Activated CD4-positive, alpha-beta T cell treated with anti-CD3 and anti-CD28 coated beads for 36 hours (primary cell): ENCODE data around the gene NCKAP5. TPM values are rescaled to one million over a fixed set of nuclear protein-coding genes. Genes with fewer than 3 reads are reported as not detected.

Source experiments
- ATAC-seq: fragments of 200-7000 bp; cut with Tn5 transposase; one replicate; pipeline ENCODE4 v1.10.0; 2021; ENCODE audit warnings: mild to moderate bottlenecking, moderate library complexity
- CTCF ChIA-PET: fragments of 350-600 bp; sonication (Branson Sonifier 250); formaldehyde crosslinking; loops from one replicate; lab custom pipeline; 2021; ENCODE audit warnings: antibody characterized with exemption; lab: Charles Lee
- POLR2A ChIA-PET: fragments of 350-600 bp; sonication (Branson Sonifier 250); formaldehyde crosslinking; loops from one replicate; lab custom pipeline; 2021; ENCODE audit warnings: antibody characterized with exemption, inconsistent platforms; lab: Charles Lee
- DNase-seq: peaks from one replicate; pipeline ENCODE4 v3.0.0-alpha.2; 2020
- H3K27ac Mint-ChIP-seq: one replicate; pipeline ENCODE4 v1.8.0; 2021; ENCODE audit warnings: mixed read lengths
- H3K27me3 Mint-ChIP-seq: one replicate; pipeline ENCODE4 v1.8.0; 2021; ENCODE audit warnings: mixed read lengths
- H3K36me3 Mint-ChIP-seq: one replicate; pipeline ENCODE4 v1.8.0; 2021; ENCODE audit warnings: low read depth, mixed read lengths
- H3K4me1 Mint-ChIP-seq: one replicate; pipeline ENCODE4 v1.8.0; 2021; ENCODE audit warnings: mixed read lengths
- H3K4me3 Mint-ChIP-seq: one replicate; pipeline ENCODE4 v1.8.0; 2021; ENCODE audit warnings: mild to moderate bottlenecking, moderate library complexity, mixed read lengths
- H3K9me3 Mint-ChIP-seq: one replicate; pipeline ENCODE4 v1.8.0; 2021; ENCODE audit warnings: low read depth, mixed read lengths
- intact Hi-C, 2 experiments: fragments of 100-400 bp; cut with DNase I in 1 of 2; cut with micrococcal nuclease in 1 of 2; formaldehyde crosslinking; loops; one replicate each; pipeline versions ENCODE4 v1.14.2 to v1.15.1; 2022 to 2024; cut with DNase I, micrococcal nuclease
- total RNA-seq, 2 experiments: library from RNA; stranded (reverse); gene quantifications; one replicate each; pipeline ENCODE4 v1.2.3, GENCODE V29; 2021

The NCKAP5 gene
- total RNA-seq, 2 experiments from 2014 or later: not detected

- H3K36me3 Mint-ChIP-seq: no peaks in the 10 kb centered on the region
- ChIA-PET CTCF (no interaction called here), POLR2A (no interaction called here)
- no peaks in the 10 kb centered on the region for H3K9me3 Mint-ChIP-seq
- DNase-seq (no peak), ATAC-seq (no peak)
- intact Hi-C loops: no loop called here
- H3K4me1 Mint-ChIP-seq: no peaks in the 10 kb centered on the region
- no peak overlapping the region for H3K4me3 Mint-ChIP-seq
- no peaks in the 10 kb centered on the region for H3K27me3 Mint-ChIP-seq
- H3K27ac Mint-ChIP-seq: no peak overlapping the region
Observed at GRCh38 chr2:132760405-132760804, 807.9 kb downstream of the NCKAP5 start.

GRCh38 chr2:132758995-132759394 lies 809.3 kb downstream of the NCKAP5 start:
- Mint-ChIP-seq H3K4me1 (no peaks in the 10 kb centered on the region), H3K27me3 (no peaks in the 10 kb centered on the region), H3K36me3 (no peaks in the 10 kb centered on the region), H3K9me3 (peaks cover 2% of the 10 kb centered on the region), H3K27ac (no peak overlapping the region), H3K4me3 (no peak overlapping the region)
- intact Hi-C loops: no loop called here
- ChIA-PET CTCF (no interaction called here), POLR2A (no interaction called here)
- DNase-seq: no peak
- no peak for ATAC-seq

DNA sequence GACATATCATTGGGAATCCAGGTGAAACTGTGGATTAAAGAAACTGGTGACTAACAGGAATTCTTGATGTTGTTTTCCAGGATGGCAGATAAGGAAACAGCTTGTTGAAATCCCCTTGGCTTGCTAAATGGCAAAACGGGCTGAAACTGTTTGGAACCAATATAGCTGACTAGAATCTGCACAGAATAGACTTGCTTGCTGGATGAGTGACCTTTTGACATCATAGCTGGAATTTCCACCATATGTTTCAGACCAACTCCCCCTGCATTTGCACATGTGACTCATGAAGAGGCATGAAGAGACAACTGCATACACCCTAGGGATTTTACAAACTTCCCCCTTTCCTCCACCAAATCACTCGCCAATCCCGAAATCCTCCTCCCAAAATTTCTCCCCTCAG lies 810.6 kb downstream of the NCKAP5 start:
- DNase-seq: no peak
- POLR2A ChIA-PET: no interaction called here
- no peak for ATAC-seq
- intact Hi-C loops: no loop called here
- H3K27me3 Mint-ChIP-seq: no peaks in the 10 kb centered on the region
- H3K4me3 Mint-ChIP-seq: no peak overlapping the region
- H3K27ac Mint-ChIP-seq: no peak overlapping the region
- no peaks in the 10 kb centered on the region for H3K4me1 Mint-ChIP-seq
- CTCF ChIA-PET: no interaction called here
- H3K9me3 Mint-ChIP-seq: peaks cover 2% of the 10 kb centered on the region
- H3K36me3 Mint-ChIP-seq: no peaks in the 10 kb centered on the region

- DNase-seq (no peak), ATAC-seq (no peak)
- POLR2A ChIA-PET: no interaction called here
- H3K36me3 Mint-ChIP-seq: no peaks in the 10 kb centered on the region
- no peak overlapping the region for H3K4me3 Mint-ChIP-seq
- no peaks in the 10 kb centered on the region for H3K4me1 Mint-ChIP-seq
- intact Hi-C loops: no loop called here
- CTCF ChIA-PET: no interaction called here
- no peaks in the 10 kb centered on the region for H3K27me3 Mint-ChIP-seq
- H3K9me3 Mint-ChIP-seq: peaks cover 2% of the 10 kb centered on the region
- H3K27ac Mint-ChIP-seq: no peak overlapping the region
Observed at GRCh38 chr2:132757002-132757589, 811.2 kb downstream of the NCKAP5 start.

- intact Hi-C loops: no loop called here
- no peak overlapping the region for H3K27ac Mint-ChIP-seq
- CTCF ChIA-PET: no interaction called here
Observed at GRCh38 chr2:132754867-132755472, 813.3 kb downstream of the NCKAP5 start.

DNA sequence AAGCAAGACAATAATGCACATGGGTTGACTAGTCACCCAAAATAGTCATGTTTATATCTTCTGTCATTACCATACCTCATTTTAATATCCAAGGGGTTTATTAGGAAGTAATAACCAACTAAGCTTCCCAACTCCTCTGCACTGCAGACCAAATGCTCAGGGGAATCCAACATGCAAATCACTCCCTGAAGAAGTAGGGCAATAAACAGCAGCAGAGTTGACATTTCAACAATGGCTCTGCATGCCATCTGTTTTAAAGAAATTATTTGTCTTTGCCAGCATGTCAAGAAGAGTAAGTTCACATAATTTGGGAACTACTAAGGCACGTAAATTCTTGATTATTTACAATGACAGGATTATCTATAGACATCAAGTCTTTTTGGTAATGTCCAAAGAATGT lies 813.9 kb downstream of the NCKAP5 start:
- CTCF ChIA-PET: no interaction called here
- Mint-ChIP-seq H3K27ac (no peak overlapping the region), H3K9me3 (peaks cover 8% of the 10 kb centered on the region), H3K4me3 (no peak overlapping the region), H3K36me3 (no peaks in the 10 kb centered on the region), H3K27me3 (no peaks in the 10 kb centered on the region), H3K4me1 (no peaks in the 10 kb centered on the region)
- intact Hi-C loops: no loop called here
- no peak for DNase-seq
- POLR2A ChIA-PET: no interaction called here
- no peak for ATAC-seq

More at GRCh38 chr2:132754867-132755472, 813.3 kb downstream of the NCKAP5 start:
- H3K4me1 Mint-ChIP-seq: no peaks in the 10 kb centered on the region
- POLR2A ChIA-PET: no interaction called here
- no peak for DNase-seq
- no peaks in the 10 kb centered on the region for H3K36me3 Mint-ChIP-seq
- H3K27me3 Mint-ChIP-seq: no peaks in the 10 kb centered on the region
- no peak overlapping the region for H3K4me3 Mint-ChIP-seq
- no peak for ATAC-seq
- H3K9me3 Mint-ChIP-seq: peaks cover 6% of the 10 kb centered on the region

DNA sequence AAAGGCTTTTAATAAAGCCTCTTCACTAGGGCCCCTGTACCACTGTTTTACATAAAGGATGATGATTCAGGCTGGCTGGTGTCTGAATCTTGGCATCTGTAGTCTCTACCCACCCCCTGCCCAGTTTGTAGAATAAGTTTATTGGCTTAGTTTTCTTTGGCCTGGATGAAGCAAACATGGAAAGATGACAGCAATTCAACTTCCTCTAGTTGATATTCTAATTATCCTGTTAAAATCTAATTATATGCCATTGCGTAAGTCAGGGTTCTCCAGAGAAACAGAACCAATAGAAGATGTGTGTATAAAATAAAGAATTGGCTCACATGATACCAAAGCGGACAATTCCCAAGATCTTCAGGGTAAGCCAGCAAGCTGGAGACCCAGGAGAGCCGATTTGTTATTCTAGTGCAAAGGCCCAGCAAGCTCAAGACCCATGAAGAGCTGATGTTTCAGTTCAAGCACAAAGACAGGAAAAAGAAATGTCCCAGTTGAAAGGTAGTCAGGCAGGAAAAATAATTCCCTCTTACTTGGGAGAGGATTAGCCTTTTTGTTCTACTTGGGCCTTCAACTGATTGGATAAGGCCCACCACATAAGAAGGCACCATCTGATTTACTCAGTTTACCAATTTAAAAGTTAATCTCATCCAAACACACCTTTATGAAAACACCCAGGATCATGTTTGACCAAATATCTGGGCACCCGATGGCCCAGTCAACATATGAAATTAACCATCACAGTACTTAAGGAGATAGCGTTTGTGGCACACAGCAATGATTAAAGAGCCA lies 815.6 kb downstream of the NCKAP5 start:
- no peaks in the 10 kb centered on the region for H3K36me3 Mint-ChIP-seq
- no peaks in the 10 kb centered on the region for H3K4me1 Mint-ChIP-seq
- intact Hi-C loops: no loop called here
- POLR2A ChIA-PET: no interaction called here
- CTCF ChIA-PET: no interaction called here
- DNase-seq (no peak), ATAC-seq (no peak)
- H3K4me3 Mint-ChIP-seq: no peak overlapping the region
- no peaks in the 10 kb centered on the region for H3K27me3 Mint-ChIP-seq
- H3K9me3 Mint-ChIP-seq: peaks cover 8% of the 10 kb centered on the region
- no peak overlapping the region for H3K27ac Mint-ChIP-seq

- intact Hi-C loops: no loop called here
- H3K4me3 Mint-ChIP-seq: no peak overlapping the region
- ATAC-seq (no peak), DNase-seq (no peak)
- no peaks in the 10 kb centered on the region for H3K27me3 Mint-ChIP-seq
- H3K36me3 Mint-ChIP-seq: no peaks in the 10 kb centered on the region
- ChIA-PET CTCF (no interaction called here), POLR2A (no interaction called here)
- no peak overlapping the region for H3K27ac Mint-ChIP-seq
- H3K4me1 Mint-ChIP-seq: no peaks in the 10 kb centered on the region
- H3K9me3 Mint-ChIP-seq: peaks cover 8% of the 10 kb centered on the region
Observed at GRCh38 chr2:132751836-132752235, 816.4 kb downstream of the NCKAP5 start.

- Mint-ChIP-seq H3K27me3 (no peaks in the 10 kb centered on the region), H3K27ac (no peak overlapping the region), H3K4me1 (no peaks in the 10 kb centered on the region), H3K9me3 (peaks cover 8% of the 10 kb centered on the region), H3K4me3 (no peak overlapping the region), H3K36me3 (no peaks in the 10 kb centered on the region)
- ATAC-seq (no peak), DNase-seq (no peak)
- intact Hi-C loops: no loop called here
- ChIA-PET POLR2A (no interaction called here), CTCF (no interaction called here)
Observed at GRCh38 chr2:132750606-132751005, 817.7 kb downstream of the NCKAP5 start.

DNA sequence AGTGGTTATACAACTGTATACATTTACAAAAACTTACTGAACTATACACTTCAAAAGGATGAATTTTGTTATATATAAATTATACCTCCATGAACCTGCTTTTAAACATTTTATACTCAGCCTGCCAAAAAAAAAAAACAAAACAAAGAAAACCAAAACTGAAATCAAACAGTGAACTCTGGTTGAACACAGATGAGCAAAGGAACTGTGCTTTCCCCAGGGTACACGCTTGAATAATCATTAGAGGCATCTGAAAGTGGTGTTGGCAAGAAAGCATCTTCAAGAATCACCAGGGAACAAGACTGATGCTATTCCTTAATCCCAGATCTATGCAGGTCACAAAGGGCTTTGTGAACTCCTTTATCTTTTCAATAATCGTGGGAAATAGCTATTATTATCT lies 821.2 kb downstream of the NCKAP5 start:
- ATAC-seq (no peak), DNase-seq (no peak)
- H3K27me3 Mint-ChIP-seq: no peaks in the 10 kb centered on the region
- H3K4me1 Mint-ChIP-seq: no peaks in the 10 kb centered on the region
- no peak overlapping the region for H3K27ac Mint-ChIP-seq
- peaks cover 7% of the 10 kb centered on the region for H3K9me3 Mint-ChIP-seq
- ChIA-PET CTCF (no interaction called here), POLR2A (no interaction called here)
- intact Hi-C loops: no loop called here
- H3K36me3 Mint-ChIP-seq: no peaks in the 10 kb centered on the region
- no peak overlapping the region for H3K4me3 Mint-ChIP-seq

DNA sequence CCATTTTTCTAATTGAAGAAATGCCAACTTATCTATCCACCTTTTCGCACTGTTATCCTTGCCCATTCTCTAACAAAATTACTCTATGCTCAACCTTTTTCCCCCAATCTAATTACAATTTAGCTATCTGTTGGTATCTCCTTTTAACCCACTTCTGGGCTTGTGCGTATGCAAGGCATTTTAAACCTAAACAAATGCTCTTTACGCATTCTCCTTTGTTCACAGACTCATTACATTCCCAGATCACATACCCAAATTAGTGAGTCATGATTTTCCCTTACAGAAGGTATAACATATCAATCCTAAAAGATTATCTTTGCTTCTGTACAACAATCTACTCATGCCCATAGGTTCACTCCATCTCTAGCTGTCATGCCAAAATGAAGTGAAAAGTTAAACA lies 826.5 kb downstream of the NCKAP5 start:
- ChIA-PET POLR2A (no interaction called here), CTCF (no interaction called here)
- no peak overlapping the region for H3K4me3 Mint-ChIP-seq
- intact Hi-C loops: no loop called here
- H3K4me1 Mint-ChIP-seq: no peaks in the 10 kb centered on the region
- no peaks in the 10 kb centered on the region for H3K36me3 Mint-ChIP-seq
- H3K9me3 Mint-ChIP-seq: peaks cover 6% of the 10 kb centered on the region
- DNase-seq (no peak), ATAC-seq (no peak)
- no peaks in the 10 kb centered on the region for H3K27me3 Mint-ChIP-seq
- no peak overlapping the region for H3K27ac Mint-ChIP-seq

GRCh38 chr2:132740081-132740720 lies 828.1 kb downstream of the NCKAP5 start:
- H3K9me3 Mint-ChIP-seq: peaks cover 6% of the 10 kb centered on the region
- no peak overlapping the region for H3K27ac Mint-ChIP-seq
- H3K27me3 Mint-ChIP-seq: no peaks in the 10 kb centered on the region
- H3K36me3 Mint-ChIP-seq: no peaks in the 10 kb centered on the region
- H3K4me1 Mint-ChIP-seq: no peaks in the 10 kb centered on the region
- DNase-seq (no peak), ATAC-seq (no peak)
- intact Hi-C loops: no loop called here
- CTCF ChIA-PET: no interaction called here
- POLR2A ChIA-PET: no interaction called here
- H3K4me3 Mint-ChIP-seq: no peak overlapping the region
